ENCODE results near the gene UST. TPM values are rescaled to one million over a fixed set of nuclear protein-coding genes. Genes with fewer than 3 reads are reported as not detected.

UST gene
- total RNA-seq, 2 donors from 2014 or later, result 24.2 to 30.8 TPM

- Histone ChIP-seq H3K27me3 (replicated peaks; ENCODE audit: insufficient read depth) (no peaks in the 10 kb centered on the region), H3K9me3 (no peaks in the 10 kb centered on the region), H3K27ac (no peak overlapping the region), H3K36me3 (no peaks in the 10 kb centered on the region), H3K4me3 (no peak overlapping the region), H3K4me1 (ENCODE audit: control insufficient read depth in 1 of 2, low read depth in 2 of 2) (peaks cover 20 to 42% of the 10 kb centered on the region in 2 donors)
- ATAC-seq (ENCODE audit: insufficient number of reproducible peaks, low FRiP score, low read depth), result no peak
- no peak for DNase-seq (ENCODE audit: low spot score)
- TF ChIP-seq, protein P1, sequence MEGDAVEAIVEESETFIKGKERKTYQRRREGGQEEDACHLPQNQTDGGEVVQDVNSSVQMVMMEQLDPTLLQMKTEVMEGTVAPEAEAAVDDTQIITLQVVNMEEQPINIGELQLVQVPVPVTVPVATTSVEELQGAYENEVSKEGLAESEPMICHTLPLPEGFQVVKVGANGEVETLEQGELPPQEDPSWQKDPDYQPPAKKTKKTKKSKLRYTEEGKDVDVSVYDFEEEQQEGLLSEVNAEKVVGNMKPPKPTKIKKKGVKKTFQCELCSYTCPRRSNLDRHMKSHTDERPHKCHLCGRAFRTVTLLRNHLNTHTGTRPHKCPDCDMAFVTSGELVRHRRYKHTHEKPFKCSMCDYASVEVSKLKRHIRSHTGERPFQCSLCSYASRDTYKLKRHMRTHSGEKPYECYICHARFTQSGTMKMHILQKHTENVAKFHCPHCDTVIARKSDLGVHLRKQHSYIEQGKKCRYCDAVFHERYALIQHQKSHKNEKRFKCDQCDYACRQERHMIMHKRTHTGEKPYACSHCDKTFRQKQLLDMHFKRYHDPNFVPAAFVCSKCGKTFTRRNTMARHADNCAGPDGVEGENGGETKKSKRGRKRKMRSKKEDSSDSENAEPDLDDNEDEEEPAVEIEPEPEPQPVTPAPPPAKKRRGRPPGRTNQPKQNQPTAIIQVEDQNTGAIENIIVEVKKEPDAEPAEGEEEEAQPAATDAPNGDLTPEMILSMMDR (IDR thresholded peaks at IDR 0.05), result no peak
These were observed 134.9 kb downstream of the UST start for GRCh38 chr6:148881593-148882311.

- TF ChIP-seq, protein P1 (IDR thresholded peaks at IDR 0.05), result no peak
- Histone ChIP-seq H3K27ac (no peak overlapping the region), H3K4me1 (ENCODE audit: control insufficient read depth in 1 of 2, low read depth in 2 of 2) (peaks cover 33 to 57% of the 10 kb centered on the region in 2 donors), H3K27me3 (replicated peaks; ENCODE audit: insufficient read depth) (no peaks in the 10 kb centered on the region), H3K9me3 (no peaks in the 10 kb centered on the region), H3K36me3 (no peaks in the 10 kb centered on the region), H3K4me3 (no peak overlapping the region)
- DNase-seq (ENCODE audit: low spot score) (no peak), ATAC-seq (ENCODE audit: insufficient number of reproducible peaks, low FRiP score, low read depth) (no peak)
These were observed 136.4 kb downstream of the UST start for GRCh38 chr6:148883270-148883669.

DNA sequence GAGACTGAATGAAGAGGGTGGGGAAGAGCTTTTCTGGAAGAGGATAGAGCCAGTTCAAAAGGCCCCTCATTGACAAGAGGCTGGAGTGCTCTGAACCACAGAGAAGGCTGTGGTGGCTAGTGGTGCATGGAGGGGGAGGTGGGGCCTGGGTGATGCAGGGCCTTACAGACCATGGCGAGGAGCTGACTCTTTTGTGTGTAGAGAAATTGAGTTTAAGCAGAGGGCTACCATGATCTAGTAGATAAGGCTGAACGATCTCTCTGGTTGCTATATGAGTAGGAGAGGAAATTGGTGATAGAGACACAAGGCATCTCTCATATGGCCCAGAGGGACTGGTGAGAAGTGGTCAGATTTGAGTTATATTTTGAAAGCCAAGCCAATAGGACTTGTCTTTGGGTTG is 137.6 kb downstream of the UST start:
- Histone ChIP-seq H3K4me1 (ENCODE audit: control insufficient read depth in 1 of 2, low read depth in 2 of 2) (peaks cover 40 to 58% of the 10 kb centered on the region in 2 donors), H3K36me3 (no peaks in the 10 kb centered on the region), H3K9me3 (no peaks in the 10 kb centered on the region), H3K27me3 (replicated peaks; ENCODE audit: insufficient read depth) (no peaks in the 10 kb centered on the region), H3K4me3 (no peak overlapping the region), H3K27ac (no peak overlapping the region)
- TF ChIP-seq, protein P1 (IDR thresholded peaks at IDR 0.05), result no peak
- ATAC-seq (ENCODE audit: insufficient number of reproducible peaks, low FRiP score, low read depth) (no peak), DNase-seq (ENCODE audit: low spot score) (no peak)

GRCh38 chr6:148885136-148885865 is 138.5 kb downstream of the UST start:
- H3K36me3 ChIP-seq, result no peaks in the 10 kb centered on the region
- no peak for DNase-seq (ENCODE audit: low spot score)
- no peak for ATAC-seq (ENCODE audit: insufficient number of reproducible peaks, low FRiP score, low read depth)
- peaks cover 44 to 59% of the 10 kb centered on the region in 2 donors for H3K4me1 ChIP-seq (ENCODE audit: control insufficient read depth in 1 of 2, low read depth in 2 of 2)
- H3K27me3 ChIP-seq (replicated peaks; ENCODE audit: insufficient read depth), result no peaks in the 10 kb centered on the region
- peak overlapping the region; percentile 33 to 76 for H3K27ac ChIP-seq
- no peaks in the 10 kb centered on the region for H3K9me3 ChIP-seq
- TF ChIP-seq, protein P1 (IDR thresholded peaks at IDR 0.05), result no peak
- no peak overlapping the region for H3K4me3 ChIP-seq

All from thoracic aorta (tissue), 2 donors.